NCI-H345 treated with DMSO at 0.1 percent for 48 hours (cell line): ENCODE results near the gene NINJ1.
"Not testable (repeated sequence)": the region's sequence is repeated elsewhere in the genome, so short reads cannot be mapped to it uniquely, and the experiment has no call there.

Source experiments
- DNase-seq: peaks from one replicate; lab custom pipeline; 2025; ENCODE audit not compliant: unreplicated experiment; lab: John Stamatoyannopoulos, UW

The NINJ1 gene

DNA sequence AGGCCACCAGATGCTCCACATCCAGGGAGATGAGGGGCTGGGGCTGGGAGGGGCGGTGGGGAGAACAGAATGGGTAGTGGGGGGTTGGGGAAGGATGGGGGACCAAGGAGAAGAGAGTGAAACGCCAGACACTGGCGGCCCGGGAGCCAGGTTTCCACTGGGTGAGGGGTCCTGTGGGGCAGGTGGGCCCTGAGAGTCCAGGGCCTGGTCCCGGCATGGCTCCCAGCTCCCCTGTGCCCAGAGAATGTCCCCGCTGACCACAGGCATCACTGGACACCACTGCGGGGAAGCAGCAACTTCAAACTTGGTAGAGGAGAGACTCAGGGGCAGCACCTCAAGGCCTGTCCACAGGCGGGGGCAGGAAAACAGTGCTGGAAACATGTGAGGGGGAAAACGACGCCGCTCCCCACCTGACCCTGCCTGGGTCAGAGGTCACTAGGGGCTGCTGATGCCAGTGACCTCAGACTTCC lies 13.2 kb downstream of the NINJ1 start:
- no peak for DNase-seq

GRCh38 chr9:93119953-93120845 lies 13.9 kb downstream of the NINJ1 start:
- no peak for DNase-seq

GRCh38 chr9:93119703-93119952 lies 14.4 kb downstream of the NINJ1 start:
- DNase-seq, result no peak

DNA sequence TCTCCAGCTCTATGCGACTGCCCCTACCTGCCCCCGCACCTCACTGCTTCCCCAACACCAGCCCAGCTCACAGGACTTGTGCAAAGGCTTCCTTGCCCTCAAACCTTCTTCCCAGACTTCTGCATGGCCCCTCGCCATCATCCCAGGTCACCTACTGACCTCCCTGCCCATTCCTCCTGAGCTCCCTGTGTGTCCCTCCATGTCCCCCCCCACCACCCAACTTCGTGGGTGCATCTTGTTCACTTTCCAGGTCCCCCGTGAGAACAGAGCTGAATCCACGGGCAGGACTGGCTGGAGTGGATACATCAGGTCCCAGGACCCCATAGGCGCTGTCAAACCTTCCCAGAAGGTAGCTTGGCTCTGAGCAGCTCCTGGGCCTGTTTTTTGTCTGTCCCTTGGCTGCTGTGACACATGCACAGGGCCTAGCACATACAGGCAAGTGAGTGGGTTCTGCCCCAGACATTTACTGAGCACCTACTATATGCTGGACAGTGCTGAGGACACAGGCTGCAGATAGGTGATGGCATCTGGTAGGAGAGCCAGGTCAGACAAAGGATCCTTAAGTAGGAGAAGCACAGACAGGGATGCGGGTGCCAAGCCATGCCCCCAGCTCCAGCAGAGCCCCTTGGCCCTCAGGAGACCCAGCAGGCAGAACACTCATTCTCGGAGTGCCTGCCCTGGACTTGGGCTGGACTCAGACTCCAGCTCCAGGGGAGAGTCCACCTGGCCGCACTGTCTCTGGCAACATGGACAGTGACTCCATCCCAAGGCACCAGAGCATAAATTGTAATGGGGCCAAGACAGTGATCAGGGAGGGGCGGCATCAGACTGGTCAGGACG lies 15.0 kb downstream of the NINJ1 start:
- DNase-seq, result no peak

DNA sequence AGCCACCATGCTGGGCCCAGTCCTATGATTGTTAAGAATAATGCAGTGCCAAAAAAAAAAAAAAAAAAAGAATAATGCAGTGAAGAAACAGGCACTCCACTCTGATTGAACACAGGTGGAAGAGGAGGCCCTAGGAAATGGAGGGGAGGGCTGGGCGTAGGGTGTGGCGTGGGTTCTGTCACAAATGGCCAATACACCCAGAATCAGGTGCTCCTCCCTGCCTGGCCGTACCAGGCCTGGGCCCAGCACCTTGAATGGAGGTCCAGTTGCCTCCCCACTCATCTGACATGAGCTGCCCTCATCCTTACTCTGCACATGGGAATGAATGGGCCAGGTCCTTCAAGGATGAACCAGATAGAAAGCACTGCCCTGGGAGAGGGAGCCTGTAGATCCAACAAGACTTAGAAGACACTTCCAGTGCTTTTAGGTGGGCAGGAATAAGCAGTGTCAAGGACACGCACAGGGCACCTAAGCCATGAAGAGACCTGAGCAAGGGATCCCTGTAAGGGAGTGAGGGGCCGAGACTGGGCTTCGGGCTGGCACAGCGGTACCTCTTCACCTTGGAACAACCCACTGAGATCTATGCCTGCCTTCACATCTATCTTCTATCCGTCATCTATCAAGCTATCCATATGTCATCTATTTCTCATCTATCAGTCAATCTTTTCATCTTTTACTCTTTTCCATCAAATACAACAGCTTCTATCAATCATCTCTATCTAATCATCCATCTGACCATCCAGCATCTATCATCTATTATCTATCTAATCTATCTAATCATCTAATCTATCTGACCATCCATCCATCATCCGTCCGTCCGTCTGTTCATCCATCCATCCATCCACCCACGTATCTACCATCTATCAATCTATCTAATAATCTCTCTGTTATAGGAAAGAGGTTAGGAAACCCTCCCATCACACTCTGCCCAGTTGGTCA lies 15.9 kb downstream of the NINJ1 start:
- no peak for DNase-seq

- DNase-seq, result not testable (repeated sequence)
Measured at GRCh38 chr9:93117521-93117920, 16.5 kb downstream of the NINJ1 start.

DNA sequence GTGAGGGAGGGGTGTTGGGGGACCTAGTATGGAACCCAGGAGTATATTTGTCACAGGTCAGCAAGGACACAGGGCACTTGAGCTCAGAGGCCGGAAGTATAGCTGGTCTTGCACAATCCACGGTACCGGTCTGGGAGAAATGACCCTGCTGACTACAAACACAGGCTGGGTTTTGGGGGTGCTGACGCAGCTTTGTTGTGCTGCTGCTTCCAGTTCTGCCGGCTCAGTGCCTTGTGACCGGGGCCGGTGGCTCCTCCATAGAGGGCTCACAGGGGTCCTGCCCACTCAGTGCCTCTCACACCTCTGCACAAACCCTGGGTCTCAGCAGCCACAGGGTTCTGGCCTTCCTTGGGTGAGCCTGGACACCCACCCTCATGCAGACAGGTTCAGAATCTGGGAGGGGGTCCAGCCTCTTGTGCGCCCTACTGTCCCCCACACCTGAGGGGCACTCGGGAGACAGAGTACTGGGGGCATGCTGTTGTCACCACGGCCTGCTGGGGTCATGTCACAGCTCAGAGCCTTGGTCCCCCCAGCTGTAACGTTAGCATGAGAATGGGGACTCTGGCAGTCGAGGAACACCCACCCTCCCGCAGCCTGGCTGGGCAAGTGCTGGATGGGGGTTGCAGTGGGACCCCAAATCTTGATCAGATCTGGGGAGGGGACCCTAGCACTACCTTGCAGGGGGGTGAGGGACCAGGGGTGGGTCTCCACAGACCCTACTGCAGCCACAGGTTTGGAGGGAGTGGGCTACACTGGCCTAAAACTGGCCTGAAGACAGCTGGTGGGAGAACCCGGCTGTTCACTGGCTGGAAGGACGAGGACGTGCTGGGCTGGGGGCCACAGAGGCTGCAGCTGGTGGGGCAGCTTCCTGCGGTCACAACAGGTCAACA lies 17.7 kb downstream of the NINJ1 start:
- DNase-seq, result no peak

DNA sequence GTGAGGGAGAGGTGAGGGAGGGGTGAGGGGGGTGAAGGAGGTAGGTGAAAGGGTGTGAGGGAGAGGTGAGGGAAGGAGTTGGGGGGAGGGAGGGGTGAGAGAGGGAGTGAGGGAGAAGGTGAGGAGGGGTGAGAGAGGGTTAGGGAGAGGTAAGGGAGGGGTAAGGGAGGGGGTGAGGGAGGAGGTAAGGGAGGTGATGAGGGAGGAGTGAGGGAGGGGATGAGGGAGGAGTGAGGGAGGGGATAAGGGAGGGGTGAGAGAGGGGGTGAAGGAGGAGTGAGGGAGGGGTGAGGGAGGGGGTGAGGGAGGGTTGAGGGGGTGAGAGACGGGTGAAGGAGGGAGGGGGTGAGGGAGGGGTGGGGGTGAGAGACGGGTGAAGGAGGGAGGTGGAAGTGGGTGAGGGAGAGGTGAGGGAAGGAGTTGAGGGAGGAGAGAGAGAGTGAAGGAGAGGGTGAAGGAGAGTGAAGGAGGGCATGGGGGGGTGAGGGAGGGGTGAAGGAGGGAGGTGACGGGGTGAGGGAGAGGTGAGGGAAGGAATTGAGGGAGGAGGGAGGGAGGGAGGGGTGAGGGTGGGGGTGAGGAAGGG lies 18.5 kb downstream of the NINJ1 start:
- no peak for DNase-seq

DNA sequence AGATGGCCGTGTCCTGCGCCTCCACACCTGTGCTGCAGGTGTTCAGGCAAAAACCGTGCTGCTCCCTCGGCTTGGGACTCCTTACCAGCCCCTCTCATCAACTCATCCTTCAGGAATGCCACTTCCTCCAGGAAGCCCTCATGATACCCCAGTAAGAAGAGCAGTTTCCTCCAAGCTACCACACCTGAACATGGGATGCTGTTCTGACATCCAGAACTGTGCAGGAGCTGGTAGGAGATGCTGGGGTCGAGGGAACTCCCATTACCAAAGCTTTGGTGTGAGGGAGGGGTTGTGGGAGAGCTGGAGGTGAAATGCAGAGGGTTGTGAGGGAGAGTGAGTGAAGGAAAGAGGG lies 19.1 kb downstream of the NINJ1 start:
- no peak for DNase-seq

DNA sequence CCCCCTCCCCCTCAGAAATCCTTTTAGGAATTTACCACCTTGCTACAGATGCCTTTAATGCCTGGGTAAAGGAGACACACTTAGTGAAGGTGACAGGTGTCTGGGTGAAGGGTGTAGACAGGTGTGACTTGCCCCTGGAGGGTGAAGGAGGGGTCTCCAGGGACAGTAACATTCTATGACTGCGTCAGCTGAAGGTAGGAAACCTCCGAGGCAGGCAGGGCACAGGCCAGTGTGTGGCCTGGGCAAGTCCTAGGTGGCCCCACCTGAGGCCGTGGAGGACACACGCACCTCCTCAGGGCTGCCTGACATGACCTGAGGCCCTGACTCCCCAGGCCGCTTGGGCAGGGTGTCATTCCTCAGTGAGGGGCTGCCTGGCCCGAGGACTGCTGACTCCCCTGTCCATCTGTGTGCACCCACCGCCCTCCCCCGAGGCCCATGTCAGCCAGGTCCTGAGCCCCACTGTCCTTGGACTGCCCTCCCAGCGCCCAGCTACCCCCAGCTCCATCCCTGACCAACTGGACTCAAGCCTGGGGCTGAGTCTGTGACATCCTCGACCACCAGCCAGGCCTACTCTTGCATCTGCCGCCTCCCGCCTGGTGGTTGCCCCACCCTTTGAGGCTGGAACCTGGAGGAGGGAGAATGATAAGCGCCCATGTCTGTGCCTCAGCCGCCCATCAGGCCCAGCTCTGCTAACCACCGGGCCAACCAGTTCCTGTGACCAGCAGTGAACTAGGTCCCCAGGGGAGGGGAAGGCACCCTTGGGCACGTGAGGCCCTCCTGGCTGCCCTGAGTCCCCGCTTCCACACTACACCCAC lies 19.7 kb downstream of the NINJ1 start:
- DNase-seq, result no peak

GRCh38 chr9:93112864-93113389 lies 21.1 kb downstream of the NINJ1 start:
- DNase-seq, result no peak

- DNase-seq, result no peak
Measured at GRCh38 chr9:93112116-93112863, 21.8 kb downstream of the NINJ1 start.

DNA sequence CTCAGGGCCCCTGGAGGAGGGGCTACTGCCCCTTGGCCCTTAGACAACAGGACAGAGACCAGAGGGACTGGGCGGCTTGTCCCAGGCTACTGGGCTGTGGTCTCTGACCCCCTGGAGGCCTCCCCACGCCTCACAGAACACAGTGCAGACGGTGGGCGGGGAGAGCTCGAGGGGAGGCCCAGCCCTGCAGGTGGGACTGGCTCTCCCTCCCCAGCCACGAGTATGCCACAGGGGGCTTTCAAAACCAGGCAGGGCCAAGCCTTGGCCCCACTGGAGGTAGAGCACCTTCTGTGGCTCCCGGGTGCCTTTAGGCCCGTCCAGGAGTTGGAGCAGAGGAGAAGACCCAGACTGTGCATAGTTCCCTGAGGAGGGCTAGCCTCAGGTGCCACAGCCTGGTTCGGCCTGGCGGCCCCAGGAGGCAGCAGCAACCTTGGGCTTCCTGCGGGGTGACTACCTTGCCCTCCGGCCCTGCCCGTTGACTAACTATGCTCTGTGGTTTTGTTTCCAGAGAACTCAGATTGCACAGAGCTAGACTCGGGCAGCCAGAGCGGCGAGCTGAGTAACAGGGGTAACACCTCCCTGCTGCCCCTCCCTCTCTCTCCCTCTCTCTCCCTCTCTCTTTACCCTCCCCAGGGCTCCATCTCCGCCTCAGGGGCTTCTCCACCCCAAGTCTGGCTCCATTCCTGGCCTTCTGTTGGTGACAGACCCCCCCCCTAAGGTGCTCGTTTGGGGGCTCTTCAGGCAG lies 22.5 kb downstream of the NINJ1 start:
- DNase-seq, result no peak

DNA sequence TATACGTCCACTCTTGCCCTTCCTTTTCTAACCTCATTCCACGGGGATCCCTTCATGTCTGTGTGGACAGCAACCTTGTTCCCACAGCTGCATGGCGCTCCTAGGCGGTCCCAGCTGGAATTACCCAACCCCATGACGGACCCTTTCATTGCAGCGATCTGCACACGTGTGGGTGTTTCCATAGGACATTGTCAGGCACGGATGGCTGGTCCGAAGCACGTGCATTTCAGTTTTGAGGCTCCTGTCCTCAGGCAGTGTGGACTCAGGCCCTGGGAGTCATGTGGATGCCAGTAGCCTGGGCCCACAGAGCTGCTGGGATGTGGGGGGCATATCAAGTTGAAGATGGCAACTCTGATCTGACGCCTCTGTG lies 23.1 kb downstream of the NINJ1 start:
- DNase-seq, result no peak

GRCh38 chr9:93110311-93110855 lies 23.7 kb downstream of the NINJ1 start:
- DNase-seq, result no peak

GRCh38 chr9:93108291-93109041 lies 25.6 kb downstream of the NINJ1 start:
- no peak for DNase-seq

DNA sequence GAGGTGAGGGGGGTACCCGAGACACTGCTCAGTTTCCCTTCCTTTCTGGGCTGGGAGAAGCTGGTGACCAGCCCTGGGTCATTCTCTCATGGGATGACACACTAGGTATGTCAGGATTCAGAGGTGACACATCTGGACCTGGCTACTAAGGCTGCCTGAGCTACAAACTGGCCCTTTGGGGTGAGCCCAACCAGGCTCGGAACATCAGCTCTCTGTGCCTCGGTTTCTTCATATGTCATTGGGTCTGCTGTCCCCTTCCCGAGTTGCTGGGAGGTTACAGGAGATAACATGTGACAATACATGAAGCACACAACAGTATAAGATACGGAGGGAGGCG lies 26.3 kb downstream of the NINJ1 start:
- DNase-seq, result no peak
